ENCODE data around the gene RNLS.
"Not testable (repeated sequence)": the region's sequence is repeated elsewhere in the genome, so short reads cannot be mapped to it uniquely, and the experiment has no call there.

RNLS gene

DNA sequence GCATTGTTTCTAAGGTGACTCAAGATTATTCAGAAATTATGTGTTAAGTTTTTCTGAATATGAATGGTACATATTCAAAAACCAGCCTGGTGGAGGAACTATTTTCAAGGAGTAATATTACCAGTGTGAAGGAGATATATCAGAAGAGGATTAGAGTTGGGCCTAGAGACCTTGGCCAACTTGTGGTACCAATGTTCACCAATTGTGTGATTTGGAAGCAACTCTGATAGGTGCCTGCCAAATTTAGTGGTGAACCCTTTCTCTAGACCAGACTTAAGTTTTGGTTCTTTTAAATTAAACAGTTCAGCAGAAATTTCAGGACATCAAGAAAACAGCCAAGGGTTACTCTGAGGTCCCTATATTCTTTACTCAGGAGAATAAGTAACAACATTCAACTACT is 88.6 kb downstream of the RNLS start:
- TF ChIP-seq CTCF (IDR thresholded peaks at IDR 0.05; ENCODE audit: borderline replicate concordance, control extremely low read depth, extremely low read depth, insufficient read depth, missing control alignments): no peak
- DNase-seq (ENCODE audit: low spot score): no peak

GRCh38 chr10:88493691-88494483 is 89.2 kb downstream of the RNLS start:
- no peak for DNase-seq (ENCODE audit: low spot score)
- TF ChIP-seq CTCF (IDR thresholded peaks at IDR 0.05; ENCODE audit: borderline replicate concordance, control extremely low read depth, extremely low read depth, insufficient read depth, missing control alignments): no peak
- in situ Hi-C loops (cut with MboI; ENCODE audit: low sequenced_read_pairs, unreplicated experiment): no loop called here

More for the DNA sequence above, 88.6 kb downstream of the RNLS start:
- in situ Hi-C loops (cut with MboI; ENCODE audit: low sequenced_read_pairs, unreplicated experiment): no loop called here

DNA sequence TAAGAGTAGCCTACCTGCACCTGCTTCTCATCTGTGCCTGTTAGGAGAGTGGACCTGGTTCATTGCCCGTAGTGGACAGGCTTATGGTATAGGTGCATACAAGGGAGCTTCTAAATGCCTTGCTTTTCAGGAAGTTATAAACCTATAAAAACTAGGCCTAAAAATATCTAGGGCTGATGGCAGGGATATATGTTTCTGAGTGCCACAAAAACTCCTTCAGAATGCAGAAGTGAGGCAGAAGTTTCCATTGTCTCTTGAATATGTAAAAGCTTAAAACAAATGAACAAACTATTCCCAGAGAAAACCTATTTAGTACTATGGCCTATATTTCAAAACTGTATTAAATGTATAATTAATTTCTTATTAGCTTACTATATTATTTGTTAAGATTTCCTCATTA is 91.8 kb downstream of the RNLS start:
- DNase-seq (ENCODE audit: low spot score): no peak
- no peak for TF ChIP-seq CTCF (IDR thresholded peaks at IDR 0.05; ENCODE audit: borderline replicate concordance, control extremely low read depth, extremely low read depth, insufficient read depth, missing control alignments)
- in situ Hi-C loops (cut with MboI; ENCODE audit: low sequenced_read_pairs, unreplicated experiment): no loop called here

- DNase-seq (ENCODE audit: low spot score): no peak
- TF ChIP-seq CTCF (IDR thresholded peaks at IDR 0.05; ENCODE audit: borderline replicate concordance, control extremely low read depth, extremely low read depth, insufficient read depth, missing control alignments): no peak
- in situ Hi-C loops (cut with MboI; ENCODE audit: low sequenced_read_pairs, unreplicated experiment): no loop called here
These were observed 92.7 kb downstream of the RNLS start for GRCh38 chr10:88490231-88490980.

- in situ Hi-C loops (cut with MboI; ENCODE audit: low sequenced_read_pairs, unreplicated experiment): no loop called here
- TF ChIP-seq CTCF (IDR thresholded peaks at IDR 0.05; ENCODE audit: borderline replicate concordance, control extremely low read depth, extremely low read depth, insufficient read depth, missing control alignments): no peak
- DNase-seq (ENCODE audit: low spot score): no peak
These were observed 94.0 kb downstream of the RNLS start for GRCh38 chr10:88489107-88489506.

DNA sequence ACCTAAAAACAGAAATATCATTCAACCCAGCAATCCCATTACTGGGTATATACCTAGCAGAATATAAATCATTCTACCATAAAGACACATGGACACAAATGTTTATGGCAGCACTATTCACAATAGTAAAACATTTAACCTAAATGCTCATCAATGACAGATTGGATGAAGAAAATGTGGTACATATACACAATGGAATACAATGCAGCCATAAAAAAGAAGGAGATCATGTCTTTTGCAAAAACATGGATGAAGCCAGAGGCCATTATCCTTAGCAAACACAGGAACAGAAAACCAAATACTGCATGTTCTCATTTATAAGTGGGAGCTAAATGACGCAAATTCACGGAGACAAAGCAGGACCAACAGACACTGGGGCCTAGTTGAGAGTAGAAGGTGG is 96.3 kb downstream of the RNLS start:
- DNase-seq (ENCODE audit: low spot score); in situ Hi-C loops (cut with MboI; ENCODE audit: low sequenced_read_pairs, unreplicated experiment): not testable (repeated sequence)

DNA sequence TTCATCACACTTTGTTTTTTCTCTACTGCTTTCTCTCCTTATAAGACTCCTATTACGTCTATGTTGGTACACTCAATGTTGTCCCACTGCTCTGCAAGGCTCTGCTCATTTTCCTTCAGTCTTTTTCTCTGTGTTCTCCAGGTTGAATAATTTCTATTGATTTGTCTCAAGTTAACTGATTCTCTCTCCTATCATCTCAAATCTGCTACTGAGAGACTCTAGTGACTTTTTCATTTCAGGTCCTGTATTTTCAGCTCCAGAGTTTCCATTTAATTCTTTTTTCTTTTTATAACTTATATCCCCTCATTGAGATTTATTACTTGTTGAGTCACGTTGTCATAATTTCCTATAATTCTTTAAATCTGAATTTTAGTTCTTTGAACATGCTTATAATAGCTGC is 100.9 kb downstream of the RNLS start:
- DNase-seq (ENCODE audit: low spot score): no peak
- no peak for TF ChIP-seq CTCF (IDR thresholded peaks at IDR 0.05; ENCODE audit: borderline replicate concordance, control extremely low read depth, extremely low read depth, insufficient read depth, missing control alignments)
- in situ Hi-C loops (cut with MboI; ENCODE audit: low sequenced_read_pairs, unreplicated experiment): no loop called here
